NCI-H774 (cell line): Measurements from ENCODE around the gene WAC.
A peak's percentile ranks its signal among the peaks of the same experiment; 100 is the strongest.
"Not testable (repeated sequence)": the region's sequence is repeated elsewhere in the genome, so short reads cannot be mapped to it uniquely, and the experiment has no call there.

Experiments used
- DNase-seq: peaks from one replicate; lab custom pipeline; 2025; lab: John Stamatoyannopoulos, UW

Gene WAC

DNA sequence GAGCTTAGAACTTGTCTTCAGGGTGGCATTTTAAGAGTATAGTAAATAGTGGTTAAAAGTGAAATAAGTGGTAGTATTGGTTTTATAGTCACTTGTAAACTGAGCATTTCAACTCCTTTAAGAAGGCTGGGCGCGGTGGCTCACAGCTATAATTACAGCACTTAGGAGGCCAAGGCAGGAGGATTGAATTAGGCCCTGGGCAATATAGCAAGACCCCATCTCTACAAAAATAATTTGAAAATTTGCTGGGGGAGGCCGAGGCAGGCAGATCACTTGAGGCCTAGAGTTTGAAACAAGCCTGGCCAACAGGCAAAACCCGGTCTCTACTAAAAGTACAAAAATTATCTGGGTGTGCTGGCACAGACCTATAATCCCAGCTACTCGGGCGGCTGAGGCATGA lies 80.0 kb downstream of the WAC start:
- DNase-seq = no peak

DNA sequence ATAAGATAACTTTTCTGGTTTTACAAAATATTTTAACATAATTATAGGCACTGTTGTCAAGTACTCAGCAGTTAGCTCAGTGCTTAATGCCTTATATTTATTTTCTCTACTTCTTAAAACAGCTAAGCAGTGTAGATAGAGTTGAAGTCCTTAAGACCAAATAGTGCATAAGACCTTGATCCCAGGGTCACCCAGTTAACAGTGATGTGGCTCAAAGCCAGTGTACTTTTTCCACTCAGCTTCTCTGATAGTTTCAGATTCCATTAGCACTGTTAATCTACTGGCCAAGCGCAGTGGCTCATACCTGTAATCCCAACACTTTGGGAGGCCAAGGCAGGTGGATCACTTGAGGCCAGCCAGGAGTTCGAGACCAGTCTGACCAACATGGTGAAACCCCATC lies 83.6 kb downstream of the WAC start:
- DNase-seq = no peak

DNA sequence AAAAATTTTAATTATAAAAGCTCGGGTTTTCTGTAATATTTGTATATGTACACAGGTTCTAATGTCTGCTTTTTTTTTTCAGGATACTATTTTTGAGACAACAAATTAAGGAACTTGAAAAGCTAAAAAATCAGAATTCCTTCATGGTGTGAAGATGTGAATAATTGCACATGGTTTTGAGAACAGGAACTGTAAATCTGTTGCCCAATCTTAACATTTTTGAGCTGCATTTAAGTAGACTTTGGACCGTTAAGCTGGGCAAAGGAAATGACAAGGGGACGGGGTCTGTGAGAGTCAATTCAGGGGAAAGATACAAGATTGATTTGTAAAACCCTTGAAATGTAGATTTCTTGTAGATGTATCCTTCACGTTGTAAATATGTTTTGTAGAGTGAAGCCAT lies 86.5 kb downstream of the WAC start:
- no peak for DNase-seq

DNA sequence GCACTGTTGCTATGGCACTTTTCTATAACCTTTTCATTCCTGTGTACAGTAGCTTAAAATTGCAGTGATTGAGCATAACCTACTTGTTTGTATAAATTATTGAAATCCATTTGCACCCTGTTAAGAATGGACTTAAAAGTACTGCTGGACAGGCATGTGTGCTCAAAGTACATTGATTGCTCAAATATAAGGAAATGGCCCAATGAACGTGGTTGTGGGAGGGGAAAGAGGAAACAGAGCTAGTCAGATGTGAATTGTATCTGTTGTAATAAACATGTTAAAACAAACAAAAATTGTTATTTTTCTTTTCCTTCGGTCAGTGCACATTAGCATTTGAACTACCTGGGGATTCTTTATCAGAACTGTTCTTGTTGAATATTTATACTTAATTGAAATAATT lies 87.3 kb downstream of the WAC start:
- DNase-seq = no peak

DNA sequence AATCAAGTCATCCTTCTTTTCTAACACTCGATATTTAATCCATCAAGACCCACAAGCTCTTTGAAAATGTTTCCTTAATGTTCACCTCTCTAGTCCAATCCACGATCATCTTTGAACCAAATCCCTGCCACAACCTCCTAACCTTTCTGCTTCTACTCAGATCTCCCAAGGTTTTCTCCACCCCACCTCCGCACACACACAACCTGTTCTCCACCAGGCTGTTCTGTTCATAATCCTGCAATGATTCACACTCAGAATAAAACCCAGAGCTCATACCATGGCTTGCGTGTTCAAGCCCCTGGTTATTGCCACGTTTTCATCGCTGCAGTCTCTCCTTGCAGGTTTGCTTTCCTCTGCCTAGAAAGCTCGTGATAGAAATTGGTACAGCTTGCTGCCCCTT lies 90.6 kb downstream of the WAC start:
- DNase-seq = no peak

DNA sequence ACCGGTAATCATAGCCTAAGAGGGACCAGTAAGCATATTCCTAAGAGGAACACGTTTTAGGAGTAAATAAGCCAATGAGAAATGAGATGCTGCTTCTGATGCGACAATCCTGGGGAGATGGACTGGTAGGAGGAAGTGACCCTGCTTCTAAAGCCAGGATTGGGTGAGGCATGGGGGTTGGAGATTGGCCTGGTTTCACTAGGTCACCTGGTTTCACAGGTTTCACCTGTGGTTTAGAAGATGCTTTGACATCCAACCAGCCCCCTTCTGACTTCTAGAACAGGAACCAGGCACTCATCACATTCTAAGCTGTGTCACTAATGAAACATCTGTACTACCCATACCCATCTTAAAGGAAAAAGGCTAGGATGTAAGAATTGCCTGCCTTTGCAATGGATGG lies 91.4 kb downstream of the WAC start:
- no peak for DNase-seq

DNA sequence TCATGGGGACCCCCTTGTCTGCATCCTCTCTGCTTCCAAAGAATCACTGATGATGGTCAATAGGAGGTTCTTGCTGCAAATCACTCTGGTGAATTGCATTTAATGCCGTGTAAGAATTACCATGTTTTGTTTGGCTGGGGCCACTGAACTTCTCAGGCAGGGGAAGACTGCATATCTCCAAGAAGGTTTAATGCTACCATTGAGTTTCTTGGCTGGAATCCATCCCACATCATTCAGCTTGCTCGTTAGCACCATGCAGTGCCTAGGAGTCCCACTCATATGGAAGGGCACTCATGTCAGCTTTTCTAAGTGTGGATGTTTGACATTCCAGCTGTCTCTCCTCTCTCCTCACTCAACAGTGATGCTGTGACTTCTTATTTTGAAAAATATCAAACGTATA lies 94.2 kb downstream of the WAC start:
- DNase-seq = no peak

DNA sequence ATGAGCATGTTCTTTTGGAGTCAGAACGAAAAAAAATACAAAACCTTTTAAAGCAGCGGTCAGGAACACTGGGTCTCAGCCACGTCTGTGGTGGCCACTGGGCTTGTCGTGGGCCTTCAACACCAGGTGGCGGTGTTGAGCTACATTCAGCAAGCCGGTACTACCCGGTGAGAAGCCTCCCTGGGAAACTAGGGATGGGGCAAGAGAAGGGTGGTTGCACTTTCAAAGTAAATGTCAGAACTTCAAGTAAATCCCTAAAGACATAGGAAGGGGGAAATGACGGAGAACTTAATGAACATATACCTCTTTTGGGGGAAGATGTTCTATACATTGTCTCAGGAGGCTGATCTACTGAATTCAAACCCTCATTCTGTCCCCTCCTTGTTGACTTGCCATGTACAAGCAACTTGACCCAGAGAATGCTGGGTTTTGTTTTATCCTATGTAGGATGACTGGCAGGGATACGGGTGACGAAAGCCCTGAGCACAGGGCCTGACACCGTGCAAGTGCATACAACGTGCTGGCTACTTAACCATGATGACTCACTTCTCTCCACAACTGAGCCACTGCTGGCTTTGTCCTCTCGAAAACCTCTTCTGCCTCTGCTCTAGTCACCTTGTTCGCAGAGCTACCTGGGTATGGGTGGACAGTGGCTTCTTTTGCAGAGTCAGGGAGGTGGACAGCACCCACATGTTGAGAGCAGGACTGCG lies 95.4 kb downstream of the WAC start:
- DNase-seq = peak; percentile 46

DNA sequence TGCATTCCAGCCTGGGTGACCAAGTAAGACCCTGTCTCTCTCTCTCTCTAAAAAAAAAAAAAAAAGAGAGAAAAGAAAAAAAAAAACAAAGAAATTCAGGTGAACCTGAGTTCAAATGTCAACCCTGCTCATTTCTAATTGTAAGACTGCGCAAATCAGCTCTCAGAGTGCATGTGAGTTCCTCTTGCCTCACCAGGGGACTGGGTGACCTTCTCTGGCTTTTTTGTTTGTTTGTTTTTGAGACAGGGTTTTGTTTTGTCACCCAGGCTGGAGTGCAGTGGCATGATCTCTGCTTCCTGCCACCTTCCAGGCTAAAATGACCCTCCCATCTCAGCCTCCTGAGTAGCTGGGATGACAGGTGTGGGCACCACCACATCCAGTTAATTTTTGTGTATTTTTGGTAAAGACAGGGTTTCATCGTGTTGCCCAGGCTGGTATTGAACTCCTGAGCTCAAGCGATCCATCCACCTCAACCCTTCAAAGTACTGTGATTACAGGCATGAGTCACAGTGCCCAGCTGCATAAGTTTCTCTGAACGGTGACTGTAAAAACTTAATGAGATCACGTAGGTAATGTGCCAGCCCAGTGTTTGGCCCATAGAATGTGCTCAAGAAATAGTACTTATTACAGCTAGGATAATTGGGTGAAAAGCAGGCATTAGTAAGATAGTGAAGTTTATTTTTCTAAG lies 99.1 kb downstream of the WAC start:
- no peak for DNase-seq

DNA sequence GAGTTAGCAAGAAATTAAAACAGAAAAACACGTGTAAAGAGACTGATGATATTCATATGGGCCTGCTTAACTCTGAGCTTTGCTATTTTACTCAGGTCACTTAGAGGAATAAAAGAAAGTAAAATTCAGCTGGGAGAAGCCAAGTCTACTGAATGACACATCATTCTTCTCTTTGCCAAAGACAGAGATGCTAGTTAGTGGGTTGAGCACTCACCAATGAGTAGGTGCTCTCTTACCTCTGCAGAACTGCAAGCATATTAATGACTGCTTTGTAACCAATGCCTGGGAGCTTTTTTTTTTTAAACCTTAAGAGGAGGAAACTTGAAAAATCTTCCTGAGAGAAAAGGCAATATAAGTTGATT lies 99.6 kb downstream of the WAC start:
- DNase-seq = no peak

DNA sequence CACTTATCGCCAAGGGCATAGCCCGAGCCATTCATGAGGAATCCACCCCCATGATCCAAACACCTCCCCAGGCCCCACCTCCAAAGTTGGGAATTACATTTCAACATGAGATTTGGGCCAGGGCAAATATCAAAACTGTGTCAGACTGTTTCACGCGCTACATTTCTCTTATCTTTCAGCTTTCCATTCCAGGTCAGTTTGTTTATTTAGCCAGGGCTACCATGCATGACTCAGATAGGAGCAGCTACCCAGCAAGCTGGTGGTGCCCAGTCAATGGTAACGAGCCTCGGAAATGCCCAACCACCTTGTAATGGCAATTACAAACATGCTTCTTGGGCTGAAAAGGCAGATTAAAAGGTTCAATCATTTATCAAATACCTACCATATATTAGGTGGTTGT lies 100.8 kb downstream of the WAC start:
- no peak for DNase-seq

DNA sequence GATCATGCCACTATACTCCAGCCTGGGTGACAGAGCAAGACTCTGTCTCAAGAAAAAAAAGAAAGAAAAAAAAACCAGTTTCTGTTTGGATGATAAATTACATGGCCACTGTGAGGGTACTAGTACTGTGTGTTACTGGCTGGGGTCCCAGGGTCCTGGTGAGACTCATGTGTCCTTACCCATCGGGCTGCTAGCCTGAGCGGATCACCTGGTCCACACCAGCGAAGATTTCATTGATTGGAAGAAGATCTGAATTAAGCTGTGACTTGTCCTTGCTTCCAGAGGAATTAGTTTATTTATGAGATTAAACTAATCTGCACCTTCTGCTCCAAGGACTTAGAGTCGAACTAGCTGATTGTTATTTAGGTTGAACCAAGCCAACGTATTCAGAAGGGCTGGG lies 104.4 kb downstream of the WAC start:
- DNase-seq = no peak

DNA sequence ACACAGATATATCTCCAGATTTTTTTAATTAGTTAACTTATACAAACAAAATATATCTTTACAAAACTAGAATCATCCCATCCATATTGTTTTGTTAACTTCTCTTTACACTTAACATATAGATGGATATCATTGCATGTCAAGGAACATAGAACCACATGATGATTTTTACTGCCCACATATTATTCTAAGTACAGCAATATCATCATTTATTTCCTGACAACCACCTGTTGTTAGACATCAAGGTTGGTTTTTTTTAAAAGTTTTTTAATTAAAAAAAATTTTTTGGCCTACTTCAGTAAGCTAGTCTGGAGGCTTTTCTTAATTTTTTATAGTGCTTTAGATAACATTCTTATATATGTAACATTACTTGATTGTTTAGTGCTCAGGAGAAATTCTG lies 105.5 kb downstream of the WAC start:
- DNase-seq = no peak

DNA sequence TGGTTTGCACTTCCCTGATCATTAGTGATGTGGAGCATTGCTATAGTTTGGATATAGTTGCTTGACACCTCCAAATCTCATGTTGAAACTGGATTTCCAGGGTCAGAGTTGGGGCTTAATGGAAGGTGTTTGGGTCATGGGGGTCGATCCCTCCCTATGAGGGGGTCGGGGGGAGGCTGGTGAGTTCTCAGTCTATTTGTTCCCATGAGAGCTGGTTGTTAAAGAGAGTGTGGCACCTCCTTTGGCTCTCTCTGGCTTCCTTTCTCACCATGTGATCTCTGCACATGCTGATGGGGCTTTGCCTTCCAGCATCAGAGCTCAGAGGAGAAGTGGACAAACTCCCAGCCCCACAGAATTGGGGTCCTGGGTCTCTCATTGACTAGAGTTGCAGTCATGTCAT lies 107.6 kb downstream of the WAC start:
- DNase-seq = no peak

DNA sequence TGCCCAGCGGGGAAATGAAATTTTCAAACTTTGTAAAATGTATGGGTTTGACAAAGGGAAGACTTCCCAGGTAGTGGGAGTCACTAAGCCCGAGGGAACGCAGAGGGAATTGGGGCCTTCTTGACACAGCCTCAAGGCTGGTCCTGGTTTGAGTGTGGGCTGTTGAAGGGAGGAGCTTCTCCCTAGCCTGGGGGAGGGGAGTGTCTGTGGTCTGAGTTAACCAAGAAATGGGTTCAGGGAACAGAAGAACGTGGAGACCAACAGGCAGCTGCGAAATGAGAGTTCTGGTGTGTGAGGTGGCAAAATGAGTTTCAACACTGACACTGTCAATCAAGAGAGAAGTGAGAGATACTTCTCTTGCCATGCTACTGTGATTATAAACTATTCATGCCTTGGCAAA lies 111.7 kb downstream of the WAC start:
- no peak for DNase-seq

DNA sequence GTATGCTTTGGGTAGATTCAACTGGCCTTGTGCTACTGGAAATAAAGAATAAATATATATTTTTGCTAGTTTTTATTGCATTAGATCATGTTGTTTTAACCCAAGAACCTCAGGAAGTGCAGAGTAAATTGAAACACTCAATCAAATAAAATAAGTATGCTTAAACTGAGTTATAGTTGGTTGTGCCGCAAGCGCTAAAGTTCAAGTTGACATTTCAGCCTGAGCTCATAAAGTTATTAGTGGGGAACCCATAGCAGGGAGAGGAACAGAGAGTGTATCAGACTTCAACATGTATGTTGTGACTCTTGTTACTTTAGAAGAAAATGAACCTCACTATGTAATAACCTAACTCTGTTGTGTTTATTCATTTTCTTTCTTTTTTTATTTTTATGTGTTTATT lies 119.2 kb downstream of the WAC start:
- no peak for DNase-seq

DNA sequence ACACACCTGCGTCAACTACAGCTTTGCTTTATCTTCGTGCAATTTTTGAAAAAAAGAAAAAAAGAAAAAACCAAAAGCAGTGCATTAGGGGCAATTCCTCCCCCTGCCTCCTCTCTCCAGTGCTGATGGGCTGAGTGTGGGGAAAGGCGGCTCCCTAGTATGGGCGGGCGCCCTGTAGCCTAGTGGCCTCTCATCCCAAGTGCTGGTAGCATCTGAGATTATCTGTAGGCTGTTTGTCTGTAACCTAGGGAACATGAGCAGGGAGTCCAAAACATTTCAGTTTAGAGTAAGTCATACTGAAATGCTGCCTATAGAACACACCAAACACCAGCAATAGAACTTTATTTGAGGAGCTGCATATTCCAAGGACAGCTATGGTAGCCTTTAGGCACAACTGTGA lies 119.8 kb downstream of the WAC start:
- no peak for DNase-seq

DNA sequence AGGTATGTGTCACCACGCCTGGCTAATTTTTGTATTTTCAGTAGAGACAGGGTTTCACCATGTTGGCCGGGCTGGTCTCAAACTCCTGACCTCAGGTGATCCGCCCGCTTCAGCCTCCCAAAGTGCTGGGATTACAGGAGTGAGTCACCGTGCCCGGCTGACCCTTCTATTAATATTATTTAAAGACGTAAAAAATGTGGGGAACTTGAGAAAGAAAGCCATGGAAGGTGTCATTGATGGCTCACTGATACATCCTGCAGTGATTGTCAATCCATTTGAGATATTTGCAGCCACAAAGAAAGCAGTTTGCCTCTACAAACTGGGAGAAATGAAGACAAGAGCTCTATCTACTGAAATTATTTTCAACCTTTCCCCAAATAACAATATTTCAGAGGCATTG lies 125.9 kb downstream of the WAC start:
- not testable (repeated sequence) for DNase-seq

DNA sequence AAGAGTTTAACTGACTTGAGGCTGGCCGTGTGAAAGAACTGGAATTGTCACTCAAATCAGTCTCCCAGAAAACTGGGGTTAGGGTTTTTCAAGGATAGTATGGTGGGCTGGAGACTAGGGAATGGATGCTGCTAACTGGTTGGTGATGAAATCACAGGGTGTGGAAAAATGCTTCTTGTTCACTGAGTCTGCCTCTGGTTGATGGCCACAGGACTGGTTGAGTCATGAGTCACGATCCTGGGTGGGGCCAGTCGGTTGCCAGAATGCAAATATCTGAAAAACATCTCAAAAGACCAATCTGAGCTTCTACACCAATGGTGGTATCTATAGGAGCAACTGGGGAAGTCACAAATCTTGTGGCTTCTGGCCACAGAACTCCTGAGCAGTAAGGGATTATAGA lies 128.1 kb downstream of the WAC start:
- DNase-seq = no peak

DNA sequence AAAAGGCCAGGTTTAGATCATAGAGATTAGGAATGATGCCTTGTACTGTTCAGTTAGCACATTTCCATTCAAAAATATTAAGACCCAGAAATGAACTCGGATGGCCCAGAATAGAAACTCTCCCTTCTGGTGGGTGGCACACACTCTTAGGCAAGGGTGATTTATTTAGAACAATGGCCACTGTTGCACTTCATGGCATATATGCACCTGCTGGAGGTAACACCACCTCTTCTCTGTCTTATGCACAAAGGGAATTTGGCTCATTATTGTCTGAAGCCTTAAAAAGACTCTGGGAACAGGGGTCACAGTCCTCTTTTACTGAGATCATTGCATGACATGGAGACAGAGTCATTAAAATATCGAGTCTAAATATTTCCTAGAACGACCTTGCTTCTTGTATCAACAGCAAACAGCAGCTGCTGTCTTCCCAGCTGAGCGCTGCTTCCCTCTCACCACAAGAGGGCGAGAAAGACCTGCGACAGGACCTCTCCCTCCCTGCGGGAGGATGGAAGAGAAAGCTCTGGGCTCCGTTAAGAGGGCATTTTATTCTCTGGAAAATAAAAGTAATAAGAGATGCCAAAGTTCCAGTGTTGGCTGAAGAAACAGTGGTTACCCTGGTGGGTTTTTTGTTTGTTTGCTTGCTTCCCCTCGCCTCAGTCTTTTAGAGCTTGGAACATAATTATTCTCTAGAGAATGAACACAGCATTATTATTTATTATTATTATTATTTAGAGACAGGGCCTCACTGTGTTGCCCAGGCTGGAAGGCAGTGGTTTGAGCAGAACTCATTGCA lies 130.9 kb downstream of the WAC start:
- peak; percentile 68 for DNase-seq

DNA sequence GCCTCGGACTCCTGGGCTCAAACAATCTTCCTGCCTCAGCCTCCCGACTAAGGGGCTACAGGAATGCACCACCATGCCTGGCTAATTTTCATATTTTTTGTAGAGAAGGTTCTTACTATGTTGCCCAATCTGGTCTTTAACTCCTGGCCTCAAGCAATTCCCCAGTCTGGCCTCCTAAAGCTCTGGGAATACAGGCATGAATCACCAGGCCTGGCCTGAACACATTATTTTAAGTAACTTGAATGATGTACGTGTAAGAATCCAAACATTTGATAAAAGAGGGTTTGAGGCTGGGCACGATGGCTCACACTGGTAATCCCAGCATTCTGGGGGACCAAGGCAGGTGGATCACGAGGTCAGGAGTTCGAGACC lies 131.4 kb downstream of the WAC start:
- DNase-seq = no peak

DNA sequence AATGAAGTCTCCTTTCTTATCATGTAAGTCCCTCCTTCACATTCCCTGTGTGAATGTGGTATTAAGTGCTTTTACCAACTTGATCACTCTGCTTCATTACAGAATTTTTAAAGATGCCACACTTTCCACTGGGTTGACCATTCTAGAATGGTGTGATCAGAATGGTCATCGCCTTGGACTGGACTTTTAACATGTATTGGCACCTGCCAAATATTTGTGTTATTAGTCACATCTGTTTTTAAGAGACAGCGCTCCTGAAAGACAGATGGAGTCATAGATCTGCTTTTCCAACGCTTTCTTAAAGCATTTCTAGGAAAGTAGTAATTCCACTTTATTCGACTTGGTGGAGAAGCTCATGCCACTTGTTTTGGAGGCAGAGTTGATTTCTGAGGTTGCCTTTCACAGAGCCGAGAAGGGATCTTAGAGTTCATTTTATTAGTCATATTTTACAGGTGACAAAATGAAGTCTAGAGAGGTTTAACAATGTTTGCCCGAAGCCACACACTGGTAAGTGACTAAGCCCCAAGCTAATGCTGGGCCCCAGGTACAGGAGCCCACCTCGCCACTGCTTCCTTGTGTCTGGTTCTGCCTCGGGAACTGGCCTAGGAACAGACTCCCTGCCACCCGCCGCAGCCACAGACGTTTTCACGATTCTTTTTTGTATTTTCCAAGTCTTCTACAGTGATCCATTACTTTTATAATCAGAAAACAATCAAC lies 134.0 kb downstream of the WAC start:
- no peak for DNase-seq
